Spleen (tissue), 11 donors: Measurements from ENCODE around the gene PRRG2. TPM values are rescaled to one million over a fixed set of nuclear protein-coding genes. Genes with fewer than 3 reads are reported as not detected.

ENCODE experiments used
- DNase-seq: peaks from one replicate; pipeline ENCODE4 v3.0.0-alpha.2; 2020
- H3K27ac ChIP-seq, 8 donors: fragments of 200-600 bp; sonication (generic) in 7 of 8; 1 replicate in 4 of 8; 2 replicates in 4 of 8; pipeline versions ENCODE4 v1.5.0 to v1.8.0; 2016 to 2021; ENCODE audit warnings: inconsistent platforms in 4 of 8, mild to moderate bottlenecking in 4 of 8, moderate library complexity in 1 of 8
- H3K27me3 ChIP-seq, 7 donors: fragments of 200-600 bp; sonication (generic) in 6 of 7; replicated peaks in 1 of 7; 1 replicate in 4 of 7; 2 replicates in 3 of 7; pipeline versions ENCODE4 v1.5.0 to v1.8.0; 2016 to 2021; ENCODE audit warnings: inconsistent platforms in 3 of 7, mild to moderate bottlenecking in 1 of 7
- H3K36me3 ChIP-seq, 6 donors: fragments of 200-600 bp; sonication (generic) in 5 of 6; 1 replicate in 4 of 6; 2 replicates in 2 of 6; pipeline versions ENCODE4 v1.5.0 to v1.8.0; 2016 to 2021; ENCODE audit warnings: inconsistent platforms in 2 of 6
- H3K4me1 ChIP-seq, 6 donors: fragments of 200-600 bp; sonication (generic) in 5 of 6; 1 replicate in 3 of 6; 2 replicates in 3 of 6; pipeline versions ENCODE4 v1.5.0 to v1.8.0; 2016 to 2021; ENCODE audit warnings: inconsistent platforms in 3 of 6
- H3K4me3 ChIP-seq, 8 donors: fragments of 200-600 bp; sonication (generic) in 7 of 8; 1 replicate in 4 of 8; 2 replicates in 4 of 8; pipeline versions ENCODE4 v1.5.0 to v1.8.0; 2016 to 2021; ENCODE audit warnings: inconsistent platforms in 4 of 8, mild to moderate bottlenecking in 4 of 8, moderate library complexity in 2 of 8
- H3K9me3 ChIP-seq, 8 donors: fragments of 200-600 bp; sonication (generic) in 7 of 8; 1 replicate in 4 of 8; 2 replicates in 4 of 8; pipeline versions ENCODE4 v1.5.0 to v1.8.0; 2016 to 2021; ENCODE audit warnings: inconsistent platforms in 4 of 8
- CTCF ChIP-seq, 11 experiments: fragments of 200-600 bp in 7 of 11; fragments of 450-650 bp in 4 of 11; sonication (generic) in 4 of 11; IDR thresholded peaks in 8 of 11; conservative IDR thresholded peaks in 3 of 11; 1 replicate in 7 of 11; 2 replicates in 4 of 11; pipeline versions ENCODE4 v1.4.0 to v1.8.0; 2016 to 2021; ENCODE audit warnings: antibody characterized with exemption in 11 of 11, inconsistent platforms in 4 of 11, mild to moderate bottlenecking in 1 of 11
- POLR2A ChIP-seq, 3 donors: fragments of 450-650 bp; IDR thresholded peaks; one replicate each; pipeline ENCODE4 v1.5.1; 2017; ENCODE audit warnings: antibody characterized with exemption in 3 of 3, mild to moderate bottlenecking in 1 of 3
- POLR2AphosphoS5 ChIP-seq, 3 donors: sonication (generic); formaldehyde crosslinking; IDR thresholded peaks; one replicate each; pipeline ENCODE4 v1.5.1; 2017; ENCODE audit warnings: antibody characterized with exemption in 3 of 3
- WGBS, 5 donors: extraction: QIAGEN DNeasy Blood & Tissue Kit in 3 of 5; methylation state at CpG; one replicate each; pipeline versions ENCODE4 v1.1.5 to v1.1.7; 2013 to 2018; 5-methylcytosine and 5-hydroxymethylcytosine counted together
- intact Hi-C: fragments of 100-400 bp; cut with DNase I; formaldehyde crosslinking; loops from one replicate; pipeline ENCODE4 v1.15.0; 2023; ENCODE audit warnings: low total_unique reads
- polyA plus RNA-seq, 3 donors: library from polyadenylated mRNA; stranded (reverse); fragments of 200-250 nt; gene quantifications; one replicate each; pipeline ENCODE4 v1.2.1, GENCODE V29; 2013
- total RNA-seq, 7 donors: library from RNA; depleted of rRNA in 3 of 7; stranded (reverse); fragments of >200 nt in 3 of 7; fragmentation: NEBNext Ultra II Directional in 4 of 7; extraction: Animal tissue kit (Norgen Biotek cat#: 25700) in 4 of 7; gene quantifications; one replicate each; pipeline versions ENCODE4 v1.1.0 to v1.2.1, GENCODE V29; 2016 to 2021
- donor health status: healthy with polysubstance abuse.
- donor health status: DM: no; HTN: no; CAD: no; lungs with moderate emphysema.
- donor health status: DM: no; HTN: no; CAD: no.
- donor health status: Bipolar disorder and iron deficiency.
- donor health status: healthy.
- donor health status: DM: no; HTN: no; CAD: no.
- donor health status: DM: yes; HTN: yes; CAD: no.

PRRG2 gene
- total and polyA plus RNA-seq, 10 donors: 0.37 to 7.9 (median 1.3) TPM

- DNase-seq: no peak
- no peak overlapping the region for H3K4me3 ChIP-seq
- no peaks in the 10 kb centered on the region for H3K9me3 ChIP-seq
- no peaks in the 10 kb centered on the region for H3K27me3 ChIP-seq
- TF ChIP-seq POLR2A (IDR thresholded peaks at IDR 0.05) (no peak), POLR2AphosphoS5 (IDR thresholded peaks at IDR 0.05) (no peak), CTCF (IDR thresholded peaks at IDR 0.05 in 8 of 11, conservative IDR thresholded peaks at IDR 0.05 in 3 of 11) (no peak)
- peaks cover 12 to 65% (median 45%) of the 10 kb centered on the region in 6 donors for H3K4me1 ChIP-seq
- H3K27ac ChIP-seq: no peak overlapping the region
- H3K36me3 ChIP-seq: peaks cover 0 to 55% (median 23%) of the 10 kb centered on the region in 6 donors
- intact Hi-C loops: loop anchor here (10.0 kb wide), 1 partner anchor 101 kb away; the partner anchor contains the start of gene PRMT1
- 88 to 93% (median 90%) methylated on average over 3 of the region's 3 CpGs for WGBS, 5 donors
Observed at GRCh38 chr19:49573425-49573824, 7.7 kb upstream of the PRRG2 start.

DNA sequence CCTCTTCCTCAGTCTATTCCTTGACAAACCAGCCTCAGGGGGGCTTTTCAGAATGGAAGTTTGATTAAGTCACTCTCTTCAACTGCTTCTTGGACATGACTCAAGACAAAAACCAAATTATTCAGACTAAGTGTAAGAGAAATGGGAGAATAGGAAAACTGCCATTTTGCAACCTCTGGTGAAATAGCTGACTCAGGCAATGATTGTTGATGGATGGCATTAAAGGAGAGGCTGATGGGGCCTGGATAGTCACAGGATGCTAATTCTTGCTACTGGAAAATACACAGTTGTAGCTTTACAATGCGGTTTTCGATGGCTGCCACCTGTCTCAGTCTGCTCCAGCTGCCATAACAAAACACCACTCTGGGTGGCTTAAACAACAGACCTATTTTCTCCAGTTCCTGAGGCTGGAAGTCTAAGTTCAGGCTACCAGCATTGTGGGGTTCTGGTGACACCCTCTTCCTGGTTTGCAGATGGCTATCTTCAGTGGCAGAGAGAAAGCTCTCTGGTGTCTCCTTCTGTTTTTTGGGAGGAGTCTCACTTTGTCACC, 6.8 kb upstream of the PRRG2 start:
- intact Hi-C loops: loop anchor here (10.0 kb wide), 1 partner anchor 101 kb away; the partner anchor contains the start of gene PRMT1
- Histone ChIP-seq H3K4me1 (peaks cover 16 to 65% (median 46%) of the 10 kb centered on the region in 6 donors), H3K36me3 (peaks cover 0 to 58% (median 23%) of the 10 kb centered on the region in 6 donors), H3K4me3 (no peak overlapping the region), H3K9me3 (no peaks in the 10 kb centered on the region), H3K27ac (no peak overlapping the region), H3K27me3 (no peaks in the 10 kb centered on the region)
- 87 to 98% (median 94%) methylated on average over 2 of the region's 2 CpGs for WGBS, 5 donors
- no peak for TF ChIP-seq CTCF (IDR thresholded peaks at IDR 0.05 in 8 of 11, conservative IDR thresholded peaks at IDR 0.05 in 3 of 11)
- no peak for TF ChIP-seq POLR2AphosphoS5 (IDR thresholded peaks at IDR 0.05)
- TF ChIP-seq POLR2A (IDR thresholded peaks at IDR 0.05): no peak
- DNase-seq: no peak

GRCh38 chr19:49579193-49579592, 1.9 kb upstream of the PRRG2 start:
- DNase-seq: no peak
- intact Hi-C loops: loop anchor here (10.0 kb wide), 1 partner anchor 96 kb away; the partner anchor contains the start of gene PRMT1
- peaks cover 0 to 44% (median 18%) of the 10 kb centered on the region in 6 donors for H3K36me3 ChIP-seq
- H3K4me1 ChIP-seq: peaks cover 4 to 58% (median 40%) of the 10 kb centered on the region in 6 donors
- H3K4me3 ChIP-seq: peak overlapping the region in 4 of 8 donors; percentile 56 to 80 (median 62)
- WGBS, 5 donors: 67 to 83% (median 79%) methylated on average over 4 of the region's 4 CpGs
- no peak overlapping the region for H3K27ac ChIP-seq
- H3K9me3 ChIP-seq: no peaks in the 10 kb centered on the region
- TF ChIP-seq POLR2AphosphoS5 (IDR thresholded peaks at IDR 0.05) (no peak), POLR2A (IDR thresholded peaks at IDR 0.05) (no peak), CTCF (IDR thresholded peaks at IDR 0.05 in 8 of 11, conservative IDR thresholded peaks at IDR 0.05 in 3 of 11) (no peak)
- no peaks in the 10 kb centered on the region for H3K27me3 ChIP-seq

GRCh38 chr19:49579947-49580263, 1.2 kb upstream of the PRRG2 start:
- peak overlapping the region; percentile 46 to 80 (median 59) for H3K4me3 ChIP-seq
- H3K9me3 ChIP-seq: no peaks in the 10 kb centered on the region
- intact Hi-C loops: loop anchor here (10.0 kb wide), 1 partner anchor 95 kb away; the partner anchor contains the start of gene PRMT1
- TF ChIP-seq POLR2A (IDR thresholded peaks at IDR 0.05) (no peak), CTCF (IDR thresholded peaks at IDR 0.05 in 8 of 11, conservative IDR thresholded peaks at IDR 0.05 in 3 of 11) (no peak), POLR2AphosphoS5 (IDR thresholded peaks at IDR 0.05) (no peak)
- H3K27me3 ChIP-seq: no peaks in the 10 kb centered on the region
- peak overlapping the region; percentile 55 to 89 (median 84) for H3K27ac ChIP-seq
- no peak for DNase-seq
- peaks cover 4 to 58% (median 39%) of the 10 kb centered on the region in 6 donors for H3K4me1 ChIP-seq
- H3K36me3 ChIP-seq: peaks cover 0 to 37% (median 15%) of the 10 kb centered on the region in 6 donors
- WGBS, 5 donors: 1 to 2% (median 2%) methylated on average over 8 of the region's 8 CpGs
